Stimulated activated CD4-positive, alpha-beta T cell treated with anti-CD3 and anti-CD28 coated beads, Interleukin-4, amount 100 ng/mL, for 4 hours (primary cell): ENCODE results near the gene MYH7.
"Not testable (repeated sequence)": the region's sequence is repeated elsewhere in the genome, so short reads cannot be mapped to it uniquely, and the experiment has no call there.

ENCODE experiments used
- DNase-seq, 2 experiments: peaks; one replicate each; pipeline ENCODE4 v3.0.0-alpha.2; 2020

MYH7 gene

GRCh38 chr14:23406725-23407355, 28.6 kb downstream of the MYH7 start:
- no peak for DNase-seq

GRCh38 chr14:23406244-23406643, 29.2 kb downstream of the MYH7 start:
- DNase-seq, result no peak

- DNase-seq, result no peak
Measured at GRCh38 chr14:23405516-23406025, 29.9 kb downstream of the MYH7 start.

GRCh38 chr14:23405096-23405495, 30.4 kb downstream of the MYH7 start:
- no peak for DNase-seq

- no peak for DNase-seq
Measured at GRCh38 chr14:23404331-23404900, 31.0 kb downstream of the MYH7 start.

- DNase-seq, result no peak
Measured at GRCh38 chr14:23403908-23404307, 31.6 kb downstream of the MYH7 start.

GRCh38 chr14:23403139-23403438, 32.4 kb downstream of the MYH7 start:
- no peak for DNase-seq

- no peak for DNase-seq
Measured at GRCh38 chr14:23402296-23403138, 32.9 kb downstream of the MYH7 start.

- no peak for DNase-seq
Measured at GRCh38 chr14:23401291-23401690, 34.2 kb downstream of the MYH7 start.

GRCh38 chr14:23400496-23401149, 34.8 kb downstream of the MYH7 start:
- DNase-seq, result not testable (repeated sequence)

GRCh38 chr14:23399591-23399990, 35.9 kb downstream of the MYH7 start:
- no peak for DNase-seq

GRCh38 chr14:23399136-23399535, 36.3 kb downstream of the MYH7 start:
- DNase-seq, result no peak

- no peak for DNase-seq
Measured at GRCh38 chr14:23398348-23398747, 37.1 kb downstream of the MYH7 start.

GRCh38 chr14:23396781-23397407, 38.6 kb downstream of the MYH7 start:
- no peak for DNase-seq

- no peak for DNase-seq
Measured at GRCh38 chr14:23396126-23396525, 39.3 kb downstream of the MYH7 start.

GRCh38 chr14:23392613-23393012, 42.8 kb downstream of the MYH7 start:
- DNase-seq, result no peak

- DNase-seq, result not testable (repeated sequence)
Measured at GRCh38 chr14:23389871-23390270, 45.6 kb downstream of the MYH7 start.

GRCh38 chr14:23389396-23389795, 46.1 kb downstream of the MYH7 start:
- DNase-seq, result no peak

- DNase-seq, result no peak
Measured at GRCh38 chr14:23388996-23389395, 46.5 kb downstream of the MYH7 start.

- DNase-seq, result no peak
Measured at GRCh38 chr14:23387916-23388882, 47.3 kb downstream of the MYH7 start.

- DNase-seq, result no peak
Measured at GRCh38 chr14:23386999-23387398, 48.5 kb downstream of the MYH7 start.

- not testable (repeated sequence) for DNase-seq
Measured at GRCh38 chr14:23386266-23386657, 49.2 kb downstream of the MYH7 start.
